GM18870 (cell line): ENCODE data around the gene ZC3H4.
"Not testable (repeated sequence)": the region's sequence is repeated elsewhere in the genome, so short reads cannot be mapped to it uniquely, and the experiment has no call there.

Experiments
- ATAC-seq: cut with Tn5 transposase; IDR thresholded peaks from one replicate; pipeline ENCODE4 v1.9.1; 2021; ENCODE audit warnings: moderate library complexity; ENCODE audit not compliant: unreplicated experiment

Gene ZC3H4

GRCh38 chr19:47086280-47086679 lies 27.3 kb downstream of the ZC3H4 start:
- no peak for ATAC-seq

DNA sequence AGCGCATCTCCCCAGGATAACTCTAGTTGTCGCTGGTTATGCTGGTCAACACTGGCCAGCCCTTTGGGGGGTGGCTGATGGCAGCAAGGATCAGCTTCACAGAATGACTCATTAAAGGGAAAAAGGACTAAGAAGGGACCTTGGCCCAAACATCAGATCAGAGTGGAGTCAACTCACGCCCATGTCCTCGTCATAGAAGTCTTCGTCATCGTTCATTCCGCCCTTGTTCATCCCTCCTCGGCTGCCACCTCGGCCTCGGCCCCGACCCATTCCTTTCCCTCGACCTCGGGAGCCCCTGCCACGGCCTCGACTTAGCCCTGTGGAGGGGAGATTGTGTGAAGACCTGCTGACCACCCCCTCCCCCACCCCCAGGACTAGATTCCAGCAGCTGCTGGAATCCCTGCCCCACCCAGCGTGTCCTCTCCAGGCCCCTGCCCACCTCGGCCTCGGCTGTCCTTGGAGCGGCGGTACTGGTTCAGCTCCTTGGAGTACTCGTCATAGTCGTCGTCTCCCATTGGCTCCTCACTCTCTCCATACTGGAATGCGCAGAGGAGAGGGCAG lies 28.6 kb downstream of the ZC3H4 start:
- ATAC-seq, result no peak

DNA sequence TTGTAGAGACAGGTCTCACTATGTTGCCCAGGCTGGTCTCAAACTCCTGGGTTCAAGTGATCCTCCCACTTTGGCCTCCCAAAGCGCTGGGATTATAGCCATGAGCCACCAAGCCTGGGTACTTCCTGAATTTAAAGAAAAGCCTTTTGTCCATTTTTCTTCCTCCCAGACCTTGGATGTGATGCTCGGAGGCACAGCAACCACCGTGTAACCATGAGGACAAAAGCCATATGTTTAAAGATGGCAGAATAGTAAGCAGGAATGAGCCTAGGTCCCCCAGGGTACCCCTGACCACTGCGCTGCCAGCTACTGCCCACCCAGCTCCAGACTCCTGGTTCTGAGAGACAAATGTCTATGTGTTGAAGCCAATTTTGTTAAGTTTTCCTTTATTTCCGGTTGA lies 31.1 kb downstream of the ZC3H4 start:
- no peak for ATAC-seq

DNA sequence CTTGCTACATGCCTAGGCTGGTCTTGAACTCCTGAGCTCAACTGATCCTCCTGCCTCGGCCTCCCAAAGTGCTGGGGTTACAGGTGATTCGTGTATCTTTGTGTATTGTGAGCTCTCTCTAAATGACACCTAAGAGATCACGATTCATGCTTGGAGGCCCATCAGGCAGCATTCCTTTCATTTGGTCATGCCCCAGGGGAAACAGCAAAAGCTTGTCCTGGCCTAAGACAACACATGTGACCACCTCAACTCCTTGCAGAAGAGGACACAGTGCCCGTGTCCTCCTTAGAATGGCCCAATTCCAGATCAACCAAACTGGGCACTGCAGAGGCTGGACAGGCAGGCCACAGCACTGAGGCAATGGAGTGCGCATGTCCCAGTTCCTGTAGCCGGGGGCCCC lies 32.5 kb downstream of the ZC3H4 start:
- ATAC-seq, result no peak

DNA sequence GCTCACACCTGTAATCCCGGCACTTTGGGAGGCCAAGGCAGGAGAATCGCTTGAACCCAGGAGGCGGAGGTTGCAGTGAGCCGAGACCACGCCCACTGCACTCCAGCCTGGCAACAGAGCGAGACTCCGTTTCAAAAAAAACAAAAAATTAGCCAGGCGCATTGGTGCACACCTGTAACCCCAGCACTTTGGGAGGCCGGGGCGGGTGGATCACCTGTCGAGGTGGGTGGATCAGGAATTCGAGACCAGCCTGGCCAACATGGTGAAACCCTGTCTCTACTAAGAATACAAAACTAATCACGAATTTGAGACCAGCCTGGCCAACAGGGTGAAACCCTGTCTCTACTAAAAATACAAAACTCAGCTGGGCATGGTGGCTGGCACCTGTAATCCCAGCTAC lies 35.2 kb downstream of the ZC3H4 start:
- ATAC-seq, result not testable (repeated sequence)

GRCh38 chr19:47075941-47076340 lies 37.6 kb downstream of the ZC3H4 start:
- no peak for ATAC-seq

GRCh38 chr19:47075179-47075810 lies 38.3 kb downstream of the ZC3H4 start:
- no peak for ATAC-seq

- ATAC-seq, result no peak
Measured at GRCh38 chr19:47074621-47075020, 39.0 kb downstream of the ZC3H4 start.

DNA sequence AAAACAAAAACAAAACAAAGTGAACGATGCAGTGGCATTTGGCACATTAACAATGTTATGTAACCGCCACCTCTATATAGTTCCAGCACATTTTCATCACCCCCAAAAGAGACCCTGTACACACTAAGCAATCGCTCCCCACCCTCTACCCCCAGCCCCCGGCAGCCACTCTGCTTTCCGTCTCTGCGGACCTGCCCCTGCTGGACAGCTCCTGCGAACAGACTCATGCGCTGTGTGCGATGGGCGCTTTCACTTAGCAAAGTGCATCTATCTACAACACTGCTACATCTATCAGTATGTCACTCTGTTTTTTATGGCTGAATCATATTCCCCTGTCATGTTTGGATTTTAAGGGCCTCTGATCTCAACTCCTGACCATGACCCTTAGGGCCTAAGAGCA lies 40.0 kb downstream of the ZC3H4 start:
- no peak for ATAC-seq

DNA sequence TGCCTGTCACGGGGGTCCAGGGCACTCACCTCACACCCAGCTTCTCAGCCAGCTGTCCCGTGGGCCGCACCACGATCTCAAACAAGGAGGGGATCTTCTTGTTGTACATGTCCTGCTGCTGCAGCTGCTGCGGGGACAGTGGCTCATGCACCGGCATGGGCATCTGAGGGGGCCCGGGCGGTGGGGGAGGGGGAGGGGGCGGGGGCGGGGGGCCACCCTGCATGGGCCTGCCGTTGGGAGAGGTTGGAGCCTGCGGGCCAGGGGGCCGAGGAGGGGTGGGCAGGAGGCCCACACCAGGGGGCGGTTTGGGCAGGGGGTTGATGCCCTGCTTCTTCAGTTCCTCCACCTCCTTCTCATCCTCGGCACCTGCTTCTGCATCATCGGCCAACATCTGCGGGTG lies 41.3 kb downstream of the ZC3H4 start:
- no peak for ATAC-seq

GRCh38 chr19:47071731-47072130 lies 41.8 kb downstream of the ZC3H4 start:
- ATAC-seq, result no peak

DNA sequence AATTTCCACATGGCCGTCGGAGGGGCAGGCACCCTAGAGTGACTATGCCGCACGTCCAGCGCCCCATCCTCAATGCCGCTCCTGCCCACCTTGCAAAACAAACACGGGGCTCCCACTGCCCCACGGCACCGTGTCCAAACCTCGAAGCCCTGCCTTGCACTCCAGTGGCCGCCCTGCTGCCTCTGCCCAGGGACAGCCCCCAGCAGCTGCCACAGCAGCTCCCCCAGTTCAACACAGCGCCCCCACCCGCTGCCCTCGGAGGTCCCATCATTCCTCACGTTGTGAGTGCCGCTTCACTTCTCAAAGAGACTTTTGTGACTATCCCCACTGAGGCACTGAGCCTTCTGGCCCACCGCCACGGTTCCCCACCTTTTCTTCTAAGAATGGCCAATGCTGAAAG lies 42.8 kb downstream of the ZC3H4 start:
- ATAC-seq, result no peak

- ATAC-seq, result no peak
Measured at GRCh38 chr19:47069795-47070194, 43.8 kb downstream of the ZC3H4 start.

- ATAC-seq, result no peak
Measured at GRCh38 chr19:47068876-47069406, 44.6 kb downstream of the ZC3H4 start.

- no peak for ATAC-seq
Measured at GRCh38 chr19:47068246-47068645, 45.3 kb downstream of the ZC3H4 start.

- no peak for ATAC-seq
Measured at GRCh38 chr19:47067215-47067847, 46.2 kb downstream of the ZC3H4 start.

DNA sequence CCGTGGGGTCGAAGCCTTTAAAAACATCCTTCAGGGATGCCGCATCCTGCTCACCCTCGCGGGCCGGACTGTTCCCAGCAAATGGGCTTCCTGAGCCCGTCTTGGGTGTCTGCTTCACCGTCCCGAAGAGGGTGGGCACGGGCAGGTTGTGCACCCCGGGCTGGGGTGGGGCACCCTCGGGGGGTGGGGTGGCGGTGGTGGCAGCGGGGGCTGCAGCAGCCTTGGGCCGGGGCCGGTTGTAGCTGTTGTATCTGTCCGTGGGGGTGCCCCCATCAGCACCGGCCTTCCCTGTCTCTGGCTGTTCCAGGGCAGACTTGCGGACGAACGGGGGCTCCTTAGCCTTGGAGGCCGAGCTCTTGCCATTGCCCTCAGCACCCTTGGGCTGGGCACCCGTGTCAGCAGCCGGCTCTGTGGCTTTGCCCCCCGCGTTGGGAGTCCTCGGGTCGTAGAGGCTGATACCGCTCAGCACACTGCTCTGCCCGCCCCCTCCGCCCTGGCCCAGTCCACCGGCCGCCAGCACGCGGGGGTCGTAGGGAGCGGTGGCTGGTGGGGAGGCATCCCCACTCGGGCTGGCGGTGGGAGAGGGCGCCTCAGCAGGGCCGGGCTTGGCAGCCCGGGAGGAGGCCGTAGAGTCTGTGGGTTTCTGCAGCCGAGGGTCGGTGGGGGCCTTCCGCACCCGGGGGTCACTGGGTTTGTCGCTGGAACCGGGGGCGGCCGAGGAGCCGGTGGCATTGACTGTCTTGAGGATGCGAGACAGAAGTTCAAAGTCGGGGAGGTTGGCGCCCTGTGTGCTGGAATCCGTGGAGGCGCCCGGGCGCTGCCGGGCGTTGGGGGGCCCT lies 47.0 kb downstream of the ZC3H4 start:
- ATAC-seq, result no peak

GRCh38 chr19:47065242-47065641 lies 48.3 kb downstream of the ZC3H4 start:
- ATAC-seq, result no peak

- no peak for ATAC-seq
Measured at GRCh38 chr19:47063874-47064273, 49.7 kb downstream of the ZC3H4 start.

GRCh38 chr19:47058621-47059022 lies 55.0 kb downstream of the ZC3H4 start:
- ATAC-seq, result no peak

DNA sequence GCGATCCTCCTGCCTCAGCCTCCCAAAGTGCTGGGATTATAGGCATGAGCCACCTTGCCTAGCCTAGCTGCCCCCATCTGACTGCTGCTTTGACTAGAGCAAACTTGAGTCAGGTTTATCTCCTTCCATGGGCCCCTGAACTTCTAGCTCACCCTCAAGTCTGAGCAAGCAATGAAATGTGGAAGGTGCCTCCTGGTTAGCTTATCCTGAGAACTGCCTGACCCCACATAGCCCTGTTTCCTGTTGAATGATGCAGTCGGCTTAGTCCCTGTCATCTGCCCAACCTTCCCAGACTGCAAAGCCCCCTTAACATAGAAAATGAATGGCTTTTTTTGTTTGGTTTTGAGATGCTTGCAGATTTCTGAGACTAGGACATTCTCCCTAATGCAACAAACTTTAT lies 56.2 kb downstream of the ZC3H4 start:
- ATAC-seq, result no peak

DNA sequence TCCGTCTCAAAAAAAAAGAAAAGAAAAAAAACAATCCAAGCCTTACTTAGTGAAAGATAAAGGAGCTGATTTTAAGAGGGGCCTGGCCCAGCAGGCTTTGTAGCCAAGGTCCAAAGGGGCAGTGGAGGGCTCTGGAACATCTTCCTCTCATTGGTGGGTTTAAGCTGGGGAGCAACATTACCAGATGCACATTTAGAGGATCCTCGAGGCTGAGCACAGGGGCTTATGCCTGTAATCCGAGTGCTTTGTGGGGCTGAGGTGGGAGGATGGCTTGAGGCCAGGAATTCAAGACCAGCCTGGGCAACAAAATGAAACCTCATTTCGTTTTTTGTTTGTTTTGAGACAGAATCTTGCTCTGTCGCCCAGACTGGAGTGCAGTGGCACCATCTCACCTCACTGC lies 57.2 kb downstream of the ZC3H4 start:
- ATAC-seq, result no peak
